GM18499 (cell line): ENCODE data around the gene SETD2.
"Not testable (repeated sequence)": the region's sequence is repeated elsewhere in the genome, so short reads cannot be mapped to it uniquely, and the experiment has no call there.

ENCODE experiments used
- ATAC-seq: cut with Tn5 transposase; IDR thresholded peaks from one replicate; pipeline ENCODE4 v1.9.1; 2021; ENCODE audit warnings: moderate number of reproducible peaks; ENCODE audit not compliant: insufficient read depth, unreplicated experiment

Gene SETD2

GRCh38 chr3:47164007-47164881 is at the start of gene SETD2:
Gene SETD2, minus strand, starts transcription at chr3:47164113. Its CDS starts 189 bp downstream, at chr3:47163924.
- no peak for ATAC-seq

- ATAC-seq, result no peak
Observed at GRCh38 chr3:47210863-47211405, 47.0 kb upstream of the SETD2 start.

- ATAC-seq, result not testable (repeated sequence)
Observed at GRCh38 chr3:47206022-47206421, 42.1 kb upstream of the SETD2 start.

- no peak for ATAC-seq
Observed at GRCh38 chr3:47204875-47205274, 41.0 kb upstream of the SETD2 start.

GRCh38 chr3:47202542-47202941 is 38.6 kb upstream of the SETD2 start:
- no peak for ATAC-seq

- ATAC-seq, result no peak
Observed at GRCh38 chr3:47197287-47197686, 33.4 kb upstream of the SETD2 start.

GRCh38 chr3:47194994-47195393 is 31.1 kb upstream of the SETD2 start:
- ATAC-seq, result no peak

GRCh38 chr3:47193871-47194859 is 30.3 kb upstream of the SETD2 start:
- no peak for ATAC-seq

- no peak for ATAC-seq
Observed at GRCh38 chr3:47186285-47186684, 22.4 kb upstream of the SETD2 start.

GRCh38 chr3:47181685-47182084 is 17.8 kb upstream of the SETD2 start:
- ATAC-seq, result not testable (repeated sequence)

GRCh38 chr3:47180011-47180410 is 16.1 kb upstream of the SETD2 start:
- not testable (repeated sequence) for ATAC-seq

- ATAC-seq, result no peak
Observed at GRCh38 chr3:47176582-47176981, 12.7 kb upstream of the SETD2 start.

- no peak for ATAC-seq
Observed at GRCh38 chr3:47163169-47164006, 525 bp downstream of the SETD2 start.

- no peak for ATAC-seq
Observed at GRCh38 chr3:47162697-47163168, 1.2 kb downstream of the SETD2 start.

GRCh38 chr3:47161983-47162696 is 1.8 kb downstream of the SETD2 start:
- no peak for ATAC-seq

- ATAC-seq, result no peak
Observed at GRCh38 chr3:47159820-47160219, 4.1 kb downstream of the SETD2 start.

GRCh38 chr3:47158208-47158607 is 5.7 kb downstream of the SETD2 start:
- no peak for ATAC-seq

GRCh38 chr3:47156396-47156795 is 7.5 kb downstream of the SETD2 start:
- ATAC-seq, result no peak

GRCh38 chr3:47152578-47152977 is 11.3 kb downstream of the SETD2 start:
- no peak for ATAC-seq
